Lower lobe of right lung (tissue), 2 donors: Measurements from ENCODE around the gene ELP1. TPM values are rescaled to one million over a fixed set of nuclear protein-coding genes. Genes with fewer than 3 reads are reported as not detected.

Experiments
- ATAC-seq, 2 donors: fragments of 200-7000 bp; cut with Tn5 transposase; one replicate each; pipeline ENCODE4 v1.9.1; 2020 to 2022; ENCODE audit warnings: mild to moderate bottlenecking in 2 of 2, moderate library complexity in 2 of 2
- DNase-seq: peaks from one replicate; pipeline ENCODE4 v3.0.0-alpha.2; 2020
- H3K27ac ChIP-seq: fragments of 200-600 bp; one replicate; pipeline ENCODE4 v1.8.0; 2022
- H3K27me3 ChIP-seq: fragments of 200-600 bp; one replicate; pipeline ENCODE4 v1.8.0; 2022; ENCODE audit warnings: low read depth
- H3K36me3 ChIP-seq: fragments of 200-600 bp; one replicate; pipeline ENCODE4 v1.8.0; 2022; ENCODE audit warnings: mild to moderate bottlenecking
- H3K4me1 ChIP-seq: fragments of 200-600 bp; one replicate; pipeline ENCODE4 v1.8.0; 2022
- H3K4me3 ChIP-seq: fragments of 200-600 bp; one replicate; pipeline ENCODE4 v1.8.0; 2022; ENCODE audit warnings: mild to moderate bottlenecking
- H3K9me3 ChIP-seq: fragments of 200-600 bp; one replicate; pipeline ENCODE4 v1.8.0; 2022
- intact Hi-C: fragments of 100-400 bp; cut with DNase I; formaldehyde crosslinking; loops from one replicate; pipeline ENCODE4 v1.11.0; 2022
- total RNA-seq: library from RNA; stranded (reverse); fragmentation: NEBNext Ultra II Directional; extraction: Animal tissue kit (Norgen Biotek cat#: 25700); gene quantifications from one replicate; pipeline ENCODE4 v1.2.1, GENCODE V29; 2021
- TF ChIP-seq, protein P1 (sequence below): fragments of 200-600 bp; IDR thresholded peaks from one replicate; pipeline ENCODE4 v1.8.0; 2022; ENCODE audit warnings: antibody characterized with exemption, mild to moderate bottlenecking
- donor health status: DM: no; HTN: yes; CAD: no; lungs with severe emphysema.

Gene ELP1
- total RNA-seq, 1 donor from 2014 or later, result 25.3 TPM

DNA sequence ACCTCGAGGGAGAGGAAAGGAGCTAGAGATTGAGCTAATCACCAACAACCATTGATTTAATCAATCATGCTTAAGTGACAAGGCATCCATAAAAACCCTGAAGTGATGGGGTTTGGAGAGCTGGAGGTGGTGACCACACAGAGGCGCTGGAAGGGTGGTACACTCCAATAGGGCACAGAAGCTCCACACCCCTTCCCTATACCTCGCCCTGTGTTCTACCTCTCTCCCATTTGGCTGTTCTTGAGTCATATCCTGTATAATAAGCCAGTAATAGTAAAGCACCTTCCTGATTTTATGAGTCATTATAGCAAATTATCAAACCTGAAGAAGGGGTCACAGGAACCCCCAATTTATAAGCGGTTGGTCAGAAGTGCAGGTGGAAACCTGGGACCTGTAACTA is 96.4 kb downstream of the ELP1 start:
- no peaks in the 10 kb centered on the region for H3K36me3 ChIP-seq
- H3K27ac ChIP-seq, result no peak overlapping the region
- H3K9me3 ChIP-seq, result no peaks in the 10 kb centered on the region
- no peak for DNase-seq
- intact Hi-C loops, result no loop called here
- no peak for ATAC-seq
- H3K4me1 ChIP-seq, result no peaks in the 10 kb centered on the region
- TF ChIP-seq, protein P1, sequence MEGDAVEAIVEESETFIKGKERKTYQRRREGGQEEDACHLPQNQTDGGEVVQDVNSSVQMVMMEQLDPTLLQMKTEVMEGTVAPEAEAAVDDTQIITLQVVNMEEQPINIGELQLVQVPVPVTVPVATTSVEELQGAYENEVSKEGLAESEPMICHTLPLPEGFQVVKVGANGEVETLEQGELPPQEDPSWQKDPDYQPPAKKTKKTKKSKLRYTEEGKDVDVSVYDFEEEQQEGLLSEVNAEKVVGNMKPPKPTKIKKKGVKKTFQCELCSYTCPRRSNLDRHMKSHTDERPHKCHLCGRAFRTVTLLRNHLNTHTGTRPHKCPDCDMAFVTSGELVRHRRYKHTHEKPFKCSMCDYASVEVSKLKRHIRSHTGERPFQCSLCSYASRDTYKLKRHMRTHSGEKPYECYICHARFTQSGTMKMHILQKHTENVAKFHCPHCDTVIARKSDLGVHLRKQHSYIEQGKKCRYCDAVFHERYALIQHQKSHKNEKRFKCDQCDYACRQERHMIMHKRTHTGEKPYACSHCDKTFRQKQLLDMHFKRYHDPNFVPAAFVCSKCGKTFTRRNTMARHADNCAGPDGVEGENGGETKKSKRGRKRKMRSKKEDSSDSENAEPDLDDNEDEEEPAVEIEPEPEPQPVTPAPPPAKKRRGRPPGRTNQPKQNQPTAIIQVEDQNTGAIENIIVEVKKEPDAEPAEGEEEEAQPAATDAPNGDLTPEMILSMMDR, result no peak
- no peak overlapping the region for H3K4me3 ChIP-seq
- H3K27me3 ChIP-seq, result no peaks in the 10 kb centered on the region

DNA sequence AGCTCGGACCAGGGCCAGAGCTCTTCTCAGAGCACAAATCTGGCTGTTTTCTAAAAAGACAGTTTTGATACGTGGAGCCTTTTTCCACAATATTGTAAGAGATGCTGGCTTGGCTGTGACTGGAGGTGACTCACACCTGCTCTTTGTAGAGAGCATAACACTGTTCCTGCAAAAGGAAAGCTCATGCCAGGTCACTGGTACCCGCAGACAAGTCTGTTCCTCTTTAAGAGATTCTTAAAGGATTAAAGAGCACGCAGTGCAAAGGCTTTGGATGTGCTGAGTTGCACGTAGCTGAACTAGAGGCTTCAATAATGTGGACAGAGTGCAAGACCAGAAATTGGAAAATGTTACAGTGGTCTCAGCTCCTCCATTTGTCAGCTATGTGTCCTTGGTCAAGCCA is 97.1 kb downstream of the ELP1 start:
- TF ChIP-seq, protein P1, result no peak
- H3K9me3 ChIP-seq, result no peaks in the 10 kb centered on the region
- DNase-seq (no peak), ATAC-seq (no peak)
- H3K27me3 ChIP-seq, result no peaks in the 10 kb centered on the region
- H3K27ac ChIP-seq, result no peak overlapping the region
- no peaks in the 10 kb centered on the region for H3K4me1 ChIP-seq
- intact Hi-C loops, result no loop called here
- no peak overlapping the region for H3K4me3 ChIP-seq
- H3K36me3 ChIP-seq, result no peaks in the 10 kb centered on the region

DNA sequence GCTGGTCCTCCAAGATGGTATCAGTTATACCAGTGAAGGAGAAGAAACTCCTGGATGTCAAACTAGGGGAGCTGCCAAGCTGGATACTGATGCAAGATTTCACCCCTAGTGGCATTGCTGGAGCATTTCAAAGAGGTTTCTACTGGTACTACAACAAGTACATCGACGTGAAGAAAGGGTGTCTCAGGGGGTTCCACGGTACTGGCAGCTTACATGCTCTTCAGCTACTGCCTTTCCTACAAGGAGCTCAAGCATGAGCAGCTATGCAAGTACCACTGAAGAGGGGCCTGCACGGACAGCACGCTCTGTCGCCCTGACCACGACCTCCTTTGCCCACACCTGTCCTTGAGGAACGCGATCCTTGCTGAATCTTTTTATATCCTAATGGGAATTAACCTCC is 97.6 kb downstream of the ELP1 start:
- no peaks in the 10 kb centered on the region for H3K9me3 ChIP-seq
- DNase-seq, result no peak
- H3K4me1 ChIP-seq, result no peaks in the 10 kb centered on the region
- H3K4me3 ChIP-seq, result no peak overlapping the region
- no peaks in the 10 kb centered on the region for H3K36me3 ChIP-seq
- H3K27ac ChIP-seq, result no peak overlapping the region
- TF ChIP-seq, protein P1, result no peak
- no peaks in the 10 kb centered on the region for H3K27me3 ChIP-seq
- no peak for ATAC-seq
- intact Hi-C loops, result no loop called here

DNA sequence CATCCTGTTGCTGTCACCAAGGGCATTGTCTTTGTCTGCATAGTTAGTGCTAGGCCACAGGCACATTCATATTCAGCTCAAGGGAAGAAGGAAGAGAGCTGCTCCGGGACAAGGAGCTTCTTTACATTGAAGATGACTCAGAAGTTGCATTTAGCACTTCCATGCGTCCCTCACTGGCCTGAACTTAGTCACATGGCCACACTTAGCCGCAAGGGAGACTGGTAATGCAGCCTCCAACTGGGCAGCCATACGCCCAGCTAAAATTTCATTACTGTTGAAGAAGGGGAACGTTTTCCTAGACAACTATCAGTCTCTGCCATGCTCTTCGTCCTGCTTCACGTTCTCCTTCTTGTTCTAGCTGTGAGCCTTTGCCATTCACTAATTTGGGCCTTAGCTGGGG is 98.1 kb downstream of the ELP1 start:
- Histone ChIP-seq H3K27me3 (no peaks in the 10 kb centered on the region), H3K4me1 (no peaks in the 10 kb centered on the region), H3K36me3 (no peaks in the 10 kb centered on the region), H3K4me3 (no peak overlapping the region), H3K9me3 (no peaks in the 10 kb centered on the region), H3K27ac (no peak overlapping the region)
- DNase-seq (no peak), ATAC-seq (no peak)
- intact Hi-C loops, result no loop called here
- TF ChIP-seq, protein P1, result no peak

DNA sequence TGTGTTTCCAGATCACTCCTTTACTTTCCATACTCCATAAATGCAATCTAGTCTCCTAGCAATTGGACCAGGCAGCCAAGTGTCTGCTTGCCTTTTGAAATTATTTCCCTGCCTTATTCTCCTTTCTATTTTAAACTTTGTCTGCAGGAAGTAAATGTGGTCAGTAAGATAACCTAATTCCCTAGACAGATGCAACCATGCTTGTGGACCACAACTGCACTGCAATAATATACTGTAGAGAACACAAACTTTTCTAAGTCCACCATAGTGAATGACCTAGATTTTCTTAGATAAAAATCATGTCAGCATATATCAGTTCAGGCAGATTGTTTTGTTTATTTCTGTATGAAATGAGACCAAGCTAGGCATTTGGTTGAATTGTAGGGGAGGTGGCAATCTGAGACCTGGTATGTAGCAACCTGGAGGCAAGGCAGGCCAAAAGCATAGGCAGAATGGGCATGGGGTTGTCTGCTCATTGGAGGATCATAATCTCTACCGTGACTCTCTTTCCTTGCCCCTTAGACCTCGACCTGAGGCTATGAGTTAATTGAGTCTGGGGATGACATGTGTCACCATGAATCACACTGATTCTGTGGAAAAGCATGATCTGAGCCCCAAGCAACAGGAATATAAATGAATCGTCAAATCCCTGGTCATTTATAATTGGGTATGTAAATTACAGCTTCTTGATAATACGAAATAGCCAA is 98.8 kb downstream of the ELP1 start:
- intact Hi-C loops, result no loop called here
- TF ChIP-seq, protein P1, result no peak
- Histone ChIP-seq H3K36me3 (no peaks in the 10 kb centered on the region), H3K9me3 (no peaks in the 10 kb centered on the region), H3K4me3 (no peak overlapping the region), H3K4me1 (no peaks in the 10 kb centered on the region), H3K27me3 (no peaks in the 10 kb centered on the region), H3K27ac (no peak overlapping the region)
- ATAC-seq, result no peak
- no peak for DNase-seq
